Measurements from ENCODE around the gene LRRC37A.
"Not testable (repeated sequence)": the region's sequence is repeated elsewhere in the genome, so short reads cannot be mapped to it uniquely, and the experiment has no call there.

The LRRC37A gene

DNA sequence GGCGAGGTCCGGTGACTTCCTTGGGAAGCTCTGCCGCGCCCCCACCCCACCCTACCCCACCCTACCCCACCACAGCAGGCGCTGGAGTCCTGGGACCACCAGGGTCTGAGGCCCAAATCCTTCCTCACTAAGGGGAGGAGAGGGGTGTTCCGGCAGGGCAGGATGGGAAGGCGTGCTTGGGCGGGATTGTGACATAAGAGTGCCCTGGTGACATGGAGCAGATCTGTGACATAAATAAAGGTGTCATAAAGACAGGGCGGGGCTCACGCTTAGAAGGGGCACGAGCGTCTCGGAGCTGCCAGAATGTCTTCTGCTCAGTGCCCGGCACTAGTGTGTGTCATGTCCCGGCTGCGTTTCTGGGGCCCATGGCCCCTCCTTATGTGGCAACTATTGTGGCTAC, at the start of gene LRRC37A:
TSS of gene LRRC37A (plus strand) at position 301 of the 400 bp plus-strand sequence. CDS start at position 304, 3 bp downstream.
- DNase-seq (ENCODE audit: low read depth): not testable (repeated sequence)

DNA sequence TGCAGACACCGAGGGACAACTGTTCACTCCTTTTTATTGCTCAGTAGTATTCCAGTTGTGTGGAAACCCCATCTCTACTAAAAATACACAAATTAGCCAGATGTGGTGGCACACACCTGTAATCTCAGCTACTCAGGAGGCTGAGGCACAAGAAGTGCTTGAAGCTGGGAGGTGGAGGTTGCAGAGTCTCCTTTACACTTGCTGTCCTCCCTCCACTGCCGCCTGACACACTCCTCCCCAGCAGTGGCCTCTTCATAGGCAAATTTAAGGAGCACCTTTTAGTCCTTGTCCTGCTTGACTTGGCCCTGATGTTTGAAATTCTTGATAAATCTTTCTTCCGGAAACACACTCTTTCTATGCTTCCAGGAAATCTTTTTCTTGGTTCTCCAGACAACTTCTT, 45.8 kb upstream of the LRRC37A start:
- not testable (repeated sequence) for DNase-seq (ENCODE audit: low read depth)

DNA sequence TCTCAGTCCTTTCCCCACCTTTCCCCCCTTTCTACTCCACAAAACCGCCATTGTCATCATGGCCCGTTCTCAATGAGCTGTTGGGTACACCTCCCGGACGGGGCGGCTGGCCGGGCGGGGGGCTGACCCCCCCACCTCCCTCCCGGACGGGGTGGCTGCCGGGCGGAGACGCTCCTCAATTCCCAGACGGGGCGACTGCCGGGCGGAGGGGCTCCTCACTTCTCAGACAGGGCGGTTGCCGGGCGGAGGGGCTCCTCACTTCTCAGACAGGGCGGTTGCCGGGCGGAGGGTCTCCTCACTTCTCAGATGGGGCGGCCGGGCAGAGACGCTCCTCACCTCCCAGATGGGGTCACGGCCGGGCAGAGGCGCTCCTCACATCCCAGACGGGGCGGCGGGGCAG, 42.1 kb upstream of the LRRC37A start:
- DNase-seq (ENCODE audit: low read depth): not testable (repeated sequence)

DNA sequence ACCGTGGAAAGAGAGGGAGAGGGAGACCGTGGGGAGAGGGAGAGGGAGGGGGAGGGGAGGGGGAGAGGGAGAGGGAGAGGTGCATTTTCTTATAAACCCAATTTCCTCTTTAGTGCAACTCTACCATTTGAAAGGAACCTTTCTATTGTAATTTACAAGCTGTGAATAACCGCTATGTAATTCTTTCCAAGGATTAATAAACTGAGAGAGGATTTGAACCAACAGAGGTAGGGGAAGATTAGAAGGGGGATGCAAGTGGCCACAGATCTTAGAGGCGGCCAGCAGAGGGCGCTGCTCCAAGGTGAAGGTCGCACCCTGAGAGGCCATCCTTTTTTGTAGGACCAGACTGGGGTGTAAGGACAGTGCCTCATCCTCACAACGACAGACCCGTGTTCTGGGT, 41.2 kb upstream of the LRRC37A start:
- DNase-seq (ENCODE audit: low read depth): not testable (repeated sequence)

DNA sequence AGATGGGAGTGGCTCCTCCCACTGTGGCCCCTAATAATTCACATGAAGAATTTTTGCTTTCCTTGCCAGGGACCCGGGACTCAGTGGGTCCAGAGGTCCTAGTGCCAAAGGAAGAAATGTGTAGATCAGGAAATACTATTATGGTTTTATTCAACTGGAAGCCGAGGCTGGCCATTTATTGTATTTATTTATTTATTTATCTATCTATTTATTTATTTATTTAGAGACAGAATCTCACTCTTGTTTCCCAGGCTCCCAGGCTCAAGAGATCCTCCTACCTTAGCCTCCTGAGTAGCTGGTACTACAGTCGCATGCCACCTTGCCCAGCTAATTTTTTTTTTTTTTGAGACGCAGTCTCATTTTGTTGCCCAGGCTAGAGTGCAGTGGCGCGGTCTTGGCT, 40.7 kb upstream of the LRRC37A start:
- DNase-seq (ENCODE audit: low read depth): not testable (repeated sequence)

DNA sequence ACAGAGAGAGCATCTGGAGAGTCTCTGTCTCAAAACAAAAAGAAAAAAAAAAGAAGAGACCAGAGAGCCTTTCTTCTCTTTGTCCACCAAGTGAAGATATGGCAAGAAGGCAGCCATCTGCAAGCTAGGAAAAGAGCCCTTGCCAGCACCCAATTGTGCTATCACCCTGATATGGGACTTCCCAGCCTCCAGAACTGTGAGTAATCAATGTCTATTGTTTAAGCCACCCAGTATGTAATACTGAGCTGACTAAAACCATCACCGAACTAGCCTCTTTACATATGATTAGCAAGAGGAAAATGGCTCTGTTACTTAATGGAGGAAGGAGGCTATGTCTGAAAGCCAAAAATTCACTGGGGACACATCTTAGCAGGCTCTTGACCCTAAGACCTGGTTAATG, 38.6 kb upstream of the LRRC37A start:
- DNase-seq (ENCODE audit: low read depth): not testable (repeated sequence)

DNA sequence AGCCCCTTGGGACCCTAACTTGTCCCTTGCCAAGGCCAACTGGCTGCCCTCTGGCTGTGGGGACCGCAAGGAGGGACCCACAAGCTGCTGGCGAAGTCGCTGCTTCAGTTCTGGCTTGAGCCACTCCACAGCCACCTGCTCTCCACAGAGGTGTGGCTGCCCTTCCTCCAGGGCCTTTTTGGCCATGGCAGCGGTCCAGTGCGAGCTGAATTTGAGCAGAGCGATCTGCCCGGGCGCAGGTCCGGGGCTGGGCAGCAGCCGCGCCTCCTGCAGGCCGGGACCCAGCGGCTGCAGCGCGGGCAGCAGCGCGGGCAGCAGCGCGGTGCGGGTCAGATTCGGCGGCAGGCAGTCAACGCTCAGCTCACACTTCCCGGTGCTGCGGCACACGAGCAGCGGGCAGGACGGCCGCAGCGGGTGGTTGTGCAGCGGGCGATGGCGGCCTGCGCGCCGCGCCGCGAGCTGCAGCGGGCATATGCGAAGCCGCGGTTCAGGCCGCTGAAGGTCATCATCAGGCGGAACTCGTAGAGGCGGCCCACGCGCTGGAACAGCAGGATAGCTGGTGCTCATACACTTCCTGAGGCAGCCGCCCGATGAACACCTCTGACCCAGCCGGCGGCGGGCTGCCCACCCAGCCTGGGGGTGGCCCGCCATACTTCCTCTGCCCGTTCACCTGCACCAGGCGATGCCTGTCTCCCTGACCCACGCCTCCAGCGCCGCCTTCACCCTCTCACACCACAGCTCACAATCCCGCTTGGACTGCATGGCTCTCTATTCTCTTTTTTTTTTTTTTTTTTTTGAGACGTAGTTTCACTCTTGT, 34.9 kb upstream of the LRRC37A start:
- DNase-seq (ENCODE audit: low read depth): not testable (repeated sequence)

DNA sequence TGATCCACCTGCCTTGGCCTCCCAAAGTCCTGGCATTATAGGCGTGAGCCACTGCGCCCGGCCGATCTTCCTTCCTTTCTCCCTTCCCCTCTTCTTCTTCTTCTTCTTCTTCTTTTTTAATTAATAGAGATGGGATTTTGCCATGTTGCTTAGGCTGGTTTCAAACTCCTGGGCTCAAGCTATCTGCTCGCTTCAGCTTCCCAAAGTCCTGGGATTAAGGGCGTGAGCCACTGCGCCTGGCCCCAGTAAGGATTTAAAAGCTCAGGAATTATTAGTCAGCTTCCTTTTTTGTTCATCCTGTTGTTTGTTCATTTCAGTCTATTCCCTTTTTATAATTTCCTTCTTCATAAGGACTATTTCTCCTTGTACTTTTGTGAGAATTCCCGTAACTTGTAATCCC, 32.7 kb upstream of the LRRC37A start:
- DNase-seq (ENCODE audit: low read depth): no peak

DNA sequence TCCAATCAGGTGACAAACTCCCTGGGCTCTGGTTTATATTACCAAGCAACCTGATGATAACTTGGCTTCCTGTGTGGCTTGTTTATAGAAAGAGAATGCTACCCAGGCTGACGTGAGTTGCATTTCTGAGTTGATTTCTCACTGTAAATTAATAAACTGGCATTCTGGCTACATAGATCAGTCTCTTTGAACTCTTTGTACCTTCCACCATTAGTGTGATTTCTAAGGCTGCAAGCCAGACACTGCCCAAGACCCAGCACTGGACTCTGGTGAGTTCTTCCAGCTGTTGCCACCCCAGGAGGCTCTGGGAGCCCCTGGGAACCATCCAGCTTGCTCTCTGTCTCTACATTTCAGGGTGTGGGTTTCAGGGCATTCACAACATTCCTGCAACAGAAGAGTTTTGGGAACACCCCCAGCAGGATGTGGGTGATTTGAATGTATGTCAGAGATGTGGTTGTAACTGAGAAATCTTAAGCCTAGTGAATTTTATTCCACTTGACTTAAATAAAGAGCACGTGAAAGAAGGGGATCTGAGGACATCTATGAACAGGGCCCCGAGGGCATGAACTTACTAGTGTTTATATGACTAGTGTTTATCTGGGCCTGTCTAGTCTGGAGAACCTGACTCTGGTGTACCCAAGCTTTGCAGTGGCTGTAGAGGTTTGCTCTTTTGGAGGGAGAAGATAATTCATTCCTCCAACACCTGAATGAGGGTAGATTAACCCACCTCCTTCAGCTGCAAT, 30.3 kb upstream of the LRRC37A start:
- peak; percentile 61 for DNase-seq (ENCODE audit: low read depth)

DNA sequence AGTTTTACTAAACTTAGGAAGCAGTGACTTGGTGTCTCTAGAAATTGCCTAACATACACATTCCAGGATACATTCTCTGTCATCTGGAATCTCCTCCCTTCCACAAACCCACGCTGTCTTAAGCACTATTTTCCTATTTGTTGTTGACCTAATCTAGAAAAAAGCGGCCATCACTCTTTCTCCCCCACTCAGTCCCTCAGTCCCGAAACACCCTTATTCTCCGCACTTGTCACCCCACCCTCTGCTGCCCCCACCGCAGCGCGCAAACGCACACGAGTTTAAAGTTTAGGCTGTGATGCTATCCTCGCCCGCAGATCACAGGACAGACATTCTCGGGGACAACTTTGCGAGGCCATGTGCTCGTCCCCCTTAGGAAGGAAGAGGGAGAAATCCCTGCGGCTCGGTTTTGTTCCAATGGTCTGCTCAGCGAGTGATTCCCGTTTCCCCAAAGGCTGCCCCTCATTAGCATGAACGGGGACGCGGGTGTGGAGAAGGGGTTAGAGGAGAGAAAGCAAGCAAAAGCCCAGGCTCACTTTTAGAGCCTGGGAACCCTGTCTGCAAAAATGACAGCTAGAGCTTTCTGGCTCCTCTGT, 28.8 kb upstream of the LRRC37A start:
- not testable (repeated sequence) for DNase-seq (ENCODE audit: low read depth)

DNA sequence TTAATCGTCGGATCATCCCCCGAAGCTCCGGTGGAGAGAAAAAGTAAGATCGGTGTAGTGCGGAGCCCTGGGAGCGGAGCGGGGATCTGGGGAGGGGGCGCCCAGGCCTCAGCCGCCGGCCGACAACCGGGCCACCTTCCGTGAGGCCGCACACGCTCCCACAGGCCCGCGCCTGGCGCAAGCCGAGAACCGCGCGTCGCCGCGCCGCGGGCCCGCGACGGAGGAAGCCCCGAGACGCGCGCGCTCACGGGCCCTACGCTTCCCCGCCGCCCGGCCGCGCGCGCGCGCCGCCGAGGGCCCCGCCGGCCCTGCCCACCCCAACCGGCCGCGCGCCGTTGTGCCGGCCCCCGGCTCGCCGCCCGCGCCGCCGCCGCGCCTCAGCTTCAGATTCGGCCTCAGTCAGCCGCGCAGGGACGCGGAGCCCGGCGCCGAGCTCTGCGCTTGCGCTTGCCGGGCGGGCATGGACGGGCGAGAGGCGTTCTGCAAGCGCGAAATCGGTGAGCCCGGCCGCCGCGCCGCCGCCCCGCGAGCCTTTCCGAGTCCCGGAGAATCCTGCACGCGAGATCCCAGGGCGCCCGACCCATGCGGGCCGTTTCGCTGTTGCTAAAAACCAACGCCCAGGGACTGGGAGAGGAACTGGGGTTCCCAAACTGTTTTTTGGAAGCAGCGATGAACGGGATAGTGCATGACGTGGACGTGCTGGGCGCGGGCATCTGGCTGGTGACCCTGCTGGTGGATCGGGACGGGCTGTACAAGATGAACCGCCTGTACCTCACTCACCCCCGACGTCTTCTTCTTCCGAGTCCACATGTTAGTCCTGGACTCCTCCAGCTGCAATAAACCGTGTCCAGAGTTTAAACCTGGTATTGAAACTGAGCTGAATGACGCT, 28.0 kb upstream of the LRRC37A start:
- DNase-seq (ENCODE audit: low read depth): no peak

DNA sequence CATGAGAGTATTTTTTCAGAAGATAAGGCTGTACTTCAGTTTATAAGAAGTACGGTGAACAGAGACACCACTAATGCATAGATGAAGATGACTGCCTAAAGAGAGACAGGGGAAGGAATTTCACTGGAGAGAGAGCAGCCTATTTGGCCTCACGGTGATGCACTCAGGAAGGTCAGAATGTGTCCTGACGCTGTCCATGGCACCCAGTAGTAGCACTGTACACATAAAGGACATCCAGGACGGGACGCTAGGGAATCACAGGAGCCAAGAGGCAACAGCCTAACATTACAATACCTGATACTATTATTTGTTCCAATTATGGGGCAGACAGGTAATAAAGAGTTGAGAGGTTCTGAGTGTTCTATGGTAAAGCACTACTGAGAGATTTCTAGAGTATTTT, 24.9 kb upstream of the LRRC37A start:
- DNase-seq (ENCODE audit: low read depth): no peak

DNA sequence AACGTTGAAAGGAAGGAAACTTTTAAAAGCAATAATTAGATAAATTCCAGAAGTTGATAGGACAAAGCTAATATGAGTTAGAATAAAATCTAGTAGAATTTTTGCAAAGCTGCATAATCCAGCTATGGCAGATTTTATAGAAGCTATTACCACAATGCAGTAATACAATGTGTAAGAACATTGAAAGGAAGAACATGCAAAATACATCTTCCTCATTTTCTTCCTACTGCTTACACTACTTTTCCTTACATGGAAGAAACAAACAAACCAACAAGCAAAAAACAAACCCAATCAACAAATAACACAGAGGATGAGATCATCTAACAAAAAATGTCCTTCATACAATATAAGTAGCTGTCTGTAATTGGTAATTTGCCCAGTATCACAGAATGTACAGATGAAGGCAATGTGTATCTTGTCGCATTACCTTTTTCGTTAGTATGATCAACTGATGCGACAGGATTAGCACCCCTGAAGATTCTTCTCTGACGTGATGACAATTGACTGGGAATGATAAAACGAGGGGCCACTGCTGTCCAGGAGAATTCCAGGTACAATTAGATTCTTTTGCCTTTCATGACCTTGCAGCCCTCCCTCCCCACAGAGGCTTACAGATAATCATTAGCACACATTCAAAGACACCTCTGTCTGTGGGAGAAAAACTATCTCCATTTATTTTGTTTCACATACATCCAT, 21.2 kb upstream of the LRRC37A start:
- no peak for DNase-seq (ENCODE audit: low read depth)

DNA sequence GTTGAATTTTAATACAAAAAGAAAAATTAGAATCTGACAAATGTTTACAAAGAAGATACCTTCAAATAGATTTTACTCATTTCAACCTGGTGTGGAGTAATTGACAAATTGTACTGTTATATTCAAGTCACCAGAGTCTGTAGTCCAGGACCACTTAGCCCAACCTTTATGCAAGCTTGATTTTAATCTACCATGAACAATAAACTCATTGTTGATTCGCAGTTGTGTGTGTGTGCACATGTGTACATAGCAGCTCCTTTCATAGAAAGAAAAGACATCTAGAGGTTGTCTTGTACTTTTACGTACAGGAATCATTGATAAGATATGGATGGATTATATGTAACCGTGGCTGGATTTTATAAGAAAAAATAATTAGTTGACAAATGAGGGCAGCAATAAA, 20.7 kb upstream of the LRRC37A start:
- no peak for DNase-seq (ENCODE audit: low read depth)

DNA sequence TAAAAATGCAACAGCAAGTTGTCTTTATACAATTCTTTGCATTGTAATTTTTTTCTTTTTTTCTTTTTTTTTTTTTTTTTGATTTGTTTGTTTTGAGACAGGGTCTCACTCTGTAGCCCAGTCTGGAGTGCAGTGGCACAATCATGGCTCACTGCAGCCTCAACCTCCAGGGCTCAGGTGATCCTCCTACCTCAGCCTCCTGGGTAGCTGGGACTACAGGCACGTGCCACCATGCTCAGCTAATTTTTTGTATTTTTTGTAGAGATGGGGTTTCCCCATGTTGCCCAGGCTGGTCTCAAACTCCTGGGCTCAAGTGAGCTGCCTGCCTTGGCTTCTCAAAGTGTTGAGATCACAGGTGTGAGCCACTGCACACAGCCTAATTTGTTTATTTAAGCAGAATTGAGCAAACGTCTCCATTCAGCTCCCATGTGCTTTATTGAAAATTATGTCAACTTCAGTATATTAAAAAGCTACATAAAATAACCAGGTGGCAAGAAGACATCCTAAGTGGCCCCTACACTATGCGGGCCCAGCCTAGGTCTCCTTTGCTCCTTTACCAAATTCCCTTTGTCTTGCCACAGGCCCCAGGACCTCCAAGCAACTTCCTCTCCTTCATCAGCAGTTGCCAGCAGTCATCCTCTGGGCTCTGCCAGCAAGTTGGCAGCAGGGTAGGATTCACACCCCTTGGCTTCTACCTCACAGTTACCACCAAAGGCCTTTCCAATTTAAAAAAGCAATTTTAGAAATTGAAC, 18.0 kb upstream of the LRRC37A start:
- DNase-seq (ENCODE audit: low read depth): not testable (repeated sequence)

DNA sequence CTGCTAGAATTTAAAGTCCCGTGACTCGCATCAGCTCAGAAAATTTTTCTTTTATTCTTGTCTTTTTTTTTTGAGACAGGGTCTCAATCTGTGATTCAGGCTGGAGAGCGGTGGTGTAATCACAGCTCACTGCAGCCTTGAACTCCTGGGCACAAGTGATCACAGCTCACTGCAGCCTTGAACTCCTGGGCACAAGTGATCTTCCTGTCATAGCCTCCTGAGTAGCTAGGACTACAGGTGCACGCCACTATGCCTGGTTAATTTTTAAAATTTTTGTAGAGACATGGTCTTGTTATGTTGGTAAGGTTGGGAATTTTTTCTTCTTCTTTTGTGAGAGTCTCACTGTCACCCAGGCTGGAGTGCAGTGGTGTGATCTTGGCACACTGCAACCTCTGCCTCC, 13.6 kb upstream of the LRRC37A start:
- DNase-seq (ENCODE audit: low read depth): not testable (repeated sequence)

DNA sequence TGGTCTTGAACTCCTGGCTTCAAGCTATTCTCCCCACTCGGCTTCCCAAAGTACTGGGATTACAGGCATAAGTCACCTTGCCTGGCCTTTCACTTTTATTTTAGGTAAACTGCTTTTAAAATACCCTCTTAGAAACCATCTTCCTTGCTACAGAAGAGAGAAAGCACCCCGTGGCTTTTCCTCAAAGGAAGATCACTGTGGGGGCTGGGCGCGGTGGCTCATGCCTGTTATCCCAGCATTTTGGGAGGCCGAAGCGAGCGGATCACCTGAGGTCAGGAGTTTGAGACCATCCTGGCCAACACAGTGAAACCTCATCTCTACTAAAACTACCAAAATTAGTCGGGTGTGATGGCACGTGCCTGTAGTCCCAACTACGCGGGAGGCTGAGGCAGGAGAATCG, 12.3 kb upstream of the LRRC37A start:
- not testable (repeated sequence) for DNase-seq (ENCODE audit: low read depth)

DNA sequence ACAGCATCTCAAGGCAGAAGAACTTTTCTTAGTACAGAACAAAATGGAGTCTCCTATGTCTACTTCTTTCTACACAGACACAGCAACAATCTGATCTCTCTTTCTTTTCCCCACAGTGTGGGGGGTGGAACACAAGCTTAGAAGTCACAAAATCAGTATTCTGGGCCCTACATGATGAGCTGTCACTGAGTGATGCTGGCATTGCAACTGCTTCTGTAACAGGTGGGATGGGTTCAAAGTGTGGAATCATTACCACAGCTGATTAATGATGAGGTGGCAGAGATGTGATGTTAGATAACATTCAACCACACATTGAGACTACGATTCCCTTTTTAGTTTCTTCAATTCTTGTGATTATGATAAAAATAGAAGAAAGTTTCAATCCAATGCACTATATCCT, 10.5 kb upstream of the LRRC37A start:
- DNase-seq (ENCODE audit: low read depth): not testable (repeated sequence)

DNA sequence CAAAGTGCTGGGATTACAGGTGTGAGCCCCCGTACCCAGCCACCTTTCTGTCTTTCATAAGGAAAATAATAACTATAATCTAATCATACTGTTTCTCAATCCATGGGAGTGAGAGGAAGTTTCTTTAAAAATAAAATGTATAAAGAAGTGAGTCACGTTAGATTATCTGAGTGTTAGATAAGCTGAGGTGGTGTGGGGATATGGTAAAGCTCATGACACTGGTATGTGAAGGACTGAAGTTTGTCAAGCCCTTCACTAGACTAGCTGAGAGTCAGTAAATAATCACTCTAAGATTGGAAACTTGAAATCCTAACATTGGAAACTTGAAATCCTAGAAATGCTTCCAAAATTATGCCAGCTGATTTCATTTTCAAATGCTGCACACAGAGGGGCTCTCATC, 9.4 kb upstream of the LRRC37A start:
- not testable (repeated sequence) for DNase-seq (ENCODE audit: low read depth)

DNA sequence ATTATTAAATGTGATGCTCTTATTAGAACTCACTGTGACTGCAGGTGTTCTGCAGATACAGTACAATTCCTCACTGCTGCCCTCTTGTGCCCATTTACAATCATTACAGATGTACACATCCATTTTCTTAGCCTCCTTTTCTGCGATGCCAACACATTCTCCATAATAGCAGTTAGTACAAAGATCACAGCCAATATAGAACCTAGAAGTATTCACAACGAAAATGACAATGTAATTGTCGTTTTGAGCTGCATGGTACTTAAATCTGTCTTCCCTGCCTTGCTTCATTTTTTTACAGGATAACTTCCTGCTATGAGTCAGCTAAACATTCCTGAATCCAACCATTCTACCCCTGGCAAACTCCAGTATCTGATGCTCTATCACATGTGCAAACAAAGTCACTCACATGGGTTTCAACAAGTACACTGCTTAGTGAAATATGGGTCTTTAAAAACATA, 8.1 kb upstream of the LRRC37A start:
- DNase-seq (ENCODE audit: low read depth): not testable (repeated sequence)
